ENCODE results near the gene TMEM108. TPM values are rescaled to one million over a fixed set of nuclear protein-coding genes. Genes with fewer than 3 reads are reported as not detected.

TMEM108 gene
- total RNA-seq, 1 experiment from 2014 or later, result not detected

DNA sequence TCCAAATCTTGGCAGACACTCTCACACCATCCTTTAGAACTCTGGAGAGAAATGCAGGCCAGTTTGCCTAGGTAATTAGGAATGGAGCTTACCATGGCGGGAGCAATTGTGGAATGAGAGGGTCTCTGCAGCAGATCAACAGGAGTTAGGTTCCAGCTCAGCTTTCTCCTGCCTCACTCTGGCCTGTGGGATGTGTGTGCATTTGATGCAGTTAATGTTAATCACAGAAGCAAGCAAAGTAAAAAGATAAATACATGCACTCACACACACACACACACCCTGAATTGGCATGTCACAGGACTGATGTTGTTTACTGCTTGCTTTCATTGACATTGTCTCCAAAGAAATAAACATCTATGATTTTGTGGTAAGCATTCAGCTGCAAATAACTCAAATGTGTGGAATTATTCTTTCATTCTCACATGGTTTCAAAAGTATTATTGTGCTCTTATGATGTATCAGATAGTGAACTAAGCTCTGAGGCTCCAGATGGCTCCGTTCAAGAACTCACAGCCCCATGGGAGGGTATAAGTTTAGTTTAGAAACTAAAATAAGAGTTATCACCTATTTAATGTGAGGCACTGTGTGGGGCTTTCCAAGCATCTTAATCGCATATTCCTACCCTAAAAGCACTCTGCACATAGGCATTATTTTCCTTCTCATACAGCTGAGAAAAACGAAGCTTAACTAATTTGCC lies 330.3 kb downstream of the TMEM108 start:
- Histone ChIP-seq H2AFZ (ENCODE audit: low read depth, low read length, poor library complexity, severe bottlenecking) (no peak overlapping the region), H3K4me3 (replicated peaks in 1 of 2; ENCODE audit: low read depth in 1 of 2, low read length in 2 of 2) (no peak overlapping the region), H3K9ac (ENCODE audit: low read length) (no peak overlapping the region), H3K79me2 (ENCODE audit: insufficient read depth, low read length) (no peaks in the 10 kb centered on the region), H3K9me2 (ENCODE audit: insufficient read depth) (no peaks in the 10 kb centered on the region), H3K9me3 (ENCODE audit: control insufficient read depth in 1 of 2, insufficient read depth in 1 of 2, low read depth in 1 of 2, low read length in 2 of 2) (no peaks in the 10 kb centered on the region), H3K27me3 (ENCODE audit: insufficient read depth, low read length) (peaks cover 86% of the 10 kb centered on the region), H3K27ac (ENCODE audit: low read depth, low read length) (no peak overlapping the region), H4K20me1 (ENCODE audit: insufficient read depth) (no peaks in the 10 kb centered on the region), H3K4me2 (ENCODE audit: low read length) (no peak overlapping the region), H3K36me3 (ENCODE audit: control insufficient read depth in 1 of 2, insufficient read depth in 2 of 2, low read length in 2 of 2) (no peaks in the 10 kb centered on the region), H3K4me1 (ENCODE audit: control insufficient read depth in 1 of 2, insufficient read depth in 2 of 2, low read length in 2 of 2) (no peaks in the 10 kb centered on the region)
- ChIA-PET RAD21 (ENCODE audit: low non-redundant PET in 1 of 2, low total read pairs in 2 of 2, uncharacterized antibody in 2 of 2, unreplicated experiment in 2 of 2) (no interaction called here), POLR2A (no interaction called here), CTCF (no interaction called here)
- DNase-seq (ENCODE audit: low read depth, low spot score) (no peak), ATAC-seq (no peak)
- TF ChIP-seq ZNF274 (IDR thresholded peaks at IDR 0.05; ENCODE audit: low read depth, low read length) (no peak), CBX3 (IDR thresholded peaks at IDR 0.05; ENCODE audit: low read depth) (no peak), SIN3A (IDR thresholded peaks at IDR 0.05; ENCODE audit: low read depth) (no peak), CTCF (IDR thresholded peaks at IDR 0.05 in 2 of 3, conservative IDR thresholded peaks at IDR 0.05 in 1 of 3; ENCODE audit: borderline replicate concordance in 1 of 3, insufficient read depth in 1 of 3, low read depth in 2 of 3, low read length in 2 of 3) (no peak), JUND (IDR thresholded peaks at IDR 0.05) (no peak), EZH2phosphoT487 (IDR thresholded peaks at IDR 0.05; ENCODE audit: borderline replicate concordance) (no peak), EZH2 (IDR thresholded peaks at IDR 0.05) (no peak), ELF1 (IDR thresholded peaks at IDR 0.05; ENCODE audit: borderline replicate concordance, low read depth) (no peak), TCF7L2 (IDR thresholded peaks at IDR 0.05; ENCODE audit: borderline replicate concordance, extremely low read depth, insufficient read depth, insufficient read length) (no peak), SP1 (IDR thresholded peaks at IDR 0.05; ENCODE audit: low read depth) (no peak), FOSL1 (IDR thresholded peaks at IDR 0.05; ENCODE audit: low read depth) (no peak), CEBPB (IDR thresholded peaks at IDR 0.05; ENCODE audit: low read depth) (no peak), YY1 (IDR thresholded peaks at IDR 0.05; ENCODE audit: extremely low read depth, insufficient replicate concordance, low read depth, low read length) (no peak), EGR1 (IDR thresholded peaks at IDR 0.05; ENCODE audit: low read depth) (no peak), SRF (IDR thresholded peaks at IDR 0.05; ENCODE audit: low read depth) (no peak), ATF3 (IDR thresholded peaks at IDR 0.05) (no peak), POLR2AphosphoS5 (IDR thresholded peaks at IDR 0.05; ENCODE audit: low read depth, low read length) (no peak)
- TF ChIP-seq, protein P1, sequence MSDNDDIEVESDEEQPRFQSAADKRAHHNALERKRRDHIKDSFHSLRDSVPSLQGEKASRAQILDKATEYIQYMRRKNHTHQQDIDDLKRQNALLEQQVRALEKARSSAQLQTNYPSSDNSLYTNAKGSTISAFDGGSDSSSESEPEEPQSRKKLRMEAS (IDR thresholded peaks at IDR 0.05), result no peak
- TF ChIP-seq, protein P2, sequence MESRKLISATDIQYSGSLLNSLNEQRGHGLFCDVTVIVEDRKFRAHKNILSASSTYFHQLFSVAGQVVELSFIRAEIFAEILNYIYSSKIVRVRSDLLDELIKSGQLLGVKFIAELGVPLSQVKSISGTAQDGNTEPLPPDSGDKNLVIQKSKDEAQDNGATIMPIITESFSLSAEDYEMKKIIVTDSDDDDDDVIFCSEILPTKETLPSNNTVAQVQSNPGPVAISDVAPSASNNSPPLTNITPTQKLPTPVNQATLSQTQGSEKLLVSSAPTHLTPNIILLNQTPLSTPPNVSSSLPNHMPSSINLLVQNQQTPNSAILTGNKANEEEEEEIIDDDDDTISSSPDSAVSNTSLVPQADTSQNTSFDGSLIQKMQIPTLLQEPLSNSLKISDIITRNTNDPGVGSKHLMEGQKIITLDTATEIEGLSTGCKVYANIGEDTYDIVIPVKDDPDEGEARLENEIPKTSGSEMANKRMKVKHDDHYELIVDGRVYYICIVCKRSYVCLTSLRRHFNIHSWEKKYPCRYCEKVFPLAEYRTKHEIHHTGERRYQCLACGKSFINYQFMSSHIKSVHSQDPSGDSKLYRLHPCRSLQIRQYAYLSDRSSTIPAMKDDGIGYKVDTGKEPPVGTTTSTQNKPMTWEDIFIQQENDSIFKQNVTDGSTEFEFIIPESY (IDR thresholded peaks at IDR 0.05; ENCODE audit: extremely low read depth, insufficient replicate concordance, low read length), result no peak
- BruUV-seq (replicated peaks), result no TSS peak
- intact Hi-C loops (cut with micrococcal nuclease), result no loop called here
